Left kidney (tissue), 2 donors: ENCODE results near the gene PARP8. TPM values are rescaled to one million over a fixed set of nuclear protein-coding genes. Genes with fewer than 3 reads are reported as not detected.

Source experiments
- DNase-seq: peaks from one replicate; pipeline ENCODE4 v3.0.0-alpha.2; 2013
- polyA plus RNA-seq: library from polyadenylated mRNA; unstranded; fragments of 120-200 nt; gene quantifications from one replicate; pipeline ENCODE4 v1.2.1, GENCODE V29; 2013; ENCODE audit not compliant: insufficient read length

The PARP8 gene
- polyA plus RNA-seq, 1 donor: 17.5 TPM

- DNase-seq: no peak
Measured at GRCh38 chr5:50725800-50726474, 59.5 kb downstream of the PARP8 start.

DNA sequence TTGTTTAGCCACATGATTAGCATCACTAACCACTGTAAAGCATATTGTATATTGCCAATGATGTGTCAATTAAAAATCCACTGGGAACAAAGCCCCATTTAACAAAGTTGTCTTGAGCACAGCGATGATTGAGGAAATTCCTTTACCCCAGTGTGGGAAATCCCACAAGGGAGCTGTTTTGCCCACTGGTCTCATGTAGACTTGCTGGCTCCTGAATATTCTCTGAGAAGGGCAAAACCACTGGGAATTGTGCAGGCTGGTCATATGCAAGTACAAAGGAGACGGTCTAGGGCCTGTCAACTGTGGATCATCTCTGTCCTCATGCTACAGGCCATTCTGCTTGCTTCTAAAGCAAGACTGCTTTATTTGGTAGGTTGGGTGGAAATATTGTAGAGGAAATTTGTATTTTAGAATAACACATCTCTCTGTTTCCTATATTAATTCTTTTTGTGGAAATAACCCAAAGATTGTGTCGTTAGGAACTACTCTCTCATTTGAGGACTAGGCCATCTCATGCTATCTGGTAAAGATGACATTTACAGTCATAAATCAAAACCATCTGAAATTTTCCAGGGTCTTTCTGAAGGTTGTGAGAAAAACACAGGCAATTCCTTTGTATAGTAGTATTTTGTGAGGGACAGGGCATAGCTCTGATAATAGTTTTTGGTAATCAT lies 60.2 kb downstream of the PARP8 start:
- DNase-seq: no peak

- no peak for DNase-seq
Measured at GRCh38 chr5:50727149-50727496, 60.7 kb downstream of the PARP8 start.

- no peak for DNase-seq
Measured at GRCh38 chr5:50727845-50728244, 61.4 kb downstream of the PARP8 start.

DNA sequence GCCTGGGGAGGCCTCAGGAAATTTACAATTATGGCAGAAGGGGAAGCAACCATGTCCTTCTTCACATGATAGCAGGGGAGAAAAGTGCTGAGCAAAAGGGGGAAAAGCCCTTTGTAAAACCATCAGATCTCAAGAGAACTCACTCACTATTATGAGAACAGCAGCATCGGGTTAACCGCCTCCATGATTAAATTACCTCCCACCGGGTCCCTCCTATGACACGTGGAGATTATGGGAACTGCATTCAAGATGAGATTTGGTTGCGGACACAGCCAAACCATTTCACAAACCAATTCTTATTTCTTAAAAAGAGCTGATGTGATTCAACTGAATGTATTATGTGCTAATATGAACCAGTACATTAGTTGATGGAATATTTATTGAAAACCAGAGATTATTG lies 63.9 kb downstream of the PARP8 start:
- DNase-seq: no peak

GRCh38 chr5:50730841-50731240 lies 64.4 kb downstream of the PARP8 start:
- DNase-seq: no peak

DNA sequence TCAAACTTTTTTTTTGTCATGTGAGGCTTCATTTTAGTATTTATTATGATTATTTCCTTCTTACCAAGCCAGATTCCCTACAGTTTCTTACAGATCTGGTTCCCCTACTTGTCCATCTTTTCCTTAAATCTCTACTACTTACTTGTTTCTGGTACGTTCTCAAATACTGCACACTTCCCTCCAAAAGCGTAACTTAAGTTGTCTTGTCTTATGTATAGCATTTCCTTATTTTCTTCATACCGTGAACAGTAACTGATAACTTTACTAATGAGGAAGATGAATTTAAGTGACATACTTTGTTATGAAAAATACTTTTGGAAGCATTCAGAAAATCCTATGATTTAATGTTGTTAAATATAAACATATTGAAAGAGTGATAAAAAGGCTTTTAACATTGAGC lies 67.3 kb downstream of the PARP8 start:
- no peak for DNase-seq

DNA sequence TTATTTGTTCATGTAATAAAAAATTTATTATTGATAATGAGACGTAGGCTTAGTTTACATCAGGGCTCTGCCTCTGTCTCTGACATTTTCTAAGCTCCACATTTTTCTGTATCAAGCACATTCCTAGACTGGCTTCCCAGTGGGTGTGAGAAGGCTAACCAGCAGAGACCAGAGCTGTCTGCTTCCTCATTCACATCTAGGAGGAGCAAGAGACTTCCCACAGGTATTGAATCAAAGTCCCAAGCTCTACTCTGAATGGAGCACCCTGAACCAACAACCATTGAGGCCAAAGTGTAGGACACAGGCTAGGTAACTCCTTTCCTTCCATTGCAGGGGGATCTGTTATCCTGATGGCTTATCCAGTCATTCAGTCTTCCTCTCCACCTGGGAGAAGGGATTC lies 72.4 kb downstream of the PARP8 start:
- DNase-seq: no peak

GRCh38 chr5:50740832-50741231 lies 74.4 kb downstream of the PARP8 start:
- DNase-seq: no peak

DNA sequence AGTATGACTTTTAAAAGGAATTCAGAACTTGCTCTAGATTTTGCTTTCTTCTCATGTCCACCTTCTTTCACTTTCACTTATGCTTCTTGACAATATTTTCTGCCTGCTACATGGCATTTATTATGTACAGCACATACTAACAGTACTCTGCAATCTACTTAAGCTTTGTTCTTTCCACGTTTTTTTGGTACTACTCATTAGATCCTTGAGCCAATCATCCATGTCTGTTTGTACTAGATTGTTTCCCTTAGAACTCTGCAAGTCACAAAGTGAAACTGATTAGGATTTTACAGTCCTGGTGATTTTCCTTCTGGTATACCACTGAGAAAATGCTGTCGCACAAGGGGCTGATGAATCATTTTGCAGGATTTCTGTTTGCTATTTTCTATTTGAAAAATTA lies 78.3 kb downstream of the PARP8 start:
- DNase-seq: no peak

DNA sequence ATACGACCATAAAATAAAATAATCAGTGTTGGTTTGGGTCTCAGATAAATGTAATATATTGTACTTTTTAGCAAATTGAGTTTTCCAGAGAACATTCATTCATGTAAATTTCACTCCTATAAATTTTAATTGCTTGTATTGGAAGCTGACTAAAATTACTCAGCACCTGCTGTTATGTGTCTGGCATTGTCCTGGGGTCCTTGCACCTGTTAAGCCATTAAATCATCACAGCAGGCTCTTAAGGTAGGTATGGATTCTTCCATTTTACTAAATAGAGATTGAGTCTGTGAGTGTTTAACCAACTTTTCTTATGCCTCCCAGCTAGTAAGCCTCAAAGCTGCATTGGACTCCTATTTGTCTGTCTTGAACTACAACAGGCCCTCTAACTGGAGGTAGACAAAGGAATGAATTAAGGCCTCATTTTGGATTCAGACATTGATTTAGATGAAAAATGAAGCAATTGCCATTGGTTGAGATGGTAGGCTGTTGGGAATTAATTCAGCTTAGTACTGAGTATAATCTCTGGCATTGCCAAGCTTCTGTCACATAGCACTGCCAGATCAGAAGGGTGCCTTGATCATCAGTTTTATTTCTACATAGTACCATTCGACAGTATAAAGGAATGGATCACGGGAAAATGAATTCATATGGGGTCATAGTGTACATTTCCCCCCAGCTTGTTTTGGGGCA lies 78.9 kb downstream of the PARP8 start:
- no peak for DNase-seq

GRCh38 chr5:50749181-50749580 lies 82.7 kb downstream of the PARP8 start:
- DNase-seq: no peak

DNA sequence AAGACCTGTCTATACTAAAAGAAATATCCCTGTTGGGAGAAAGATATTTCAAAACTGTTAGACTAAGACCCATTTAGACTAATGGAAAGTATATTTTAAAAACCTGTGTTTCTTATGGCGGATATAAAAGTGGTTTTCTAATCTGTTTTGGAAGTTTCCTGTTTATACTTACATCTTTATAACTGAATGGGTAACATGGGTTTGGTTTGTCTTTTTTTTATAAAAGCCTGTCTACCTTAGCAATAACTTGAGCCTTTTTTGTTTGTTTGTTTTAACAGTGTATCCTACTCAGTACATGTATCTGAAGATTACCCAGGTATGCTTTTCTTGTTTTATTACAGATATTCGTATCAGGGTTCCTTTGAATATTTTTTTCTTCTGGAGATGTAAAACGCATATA lies 83.4 kb downstream of the PARP8 start:
- no peak for DNase-seq

GRCh38 chr5:50751064-50751657 lies 84.7 kb downstream of the PARP8 start:
- DNase-seq: peak; percentile 32

GRCh38 chr5:50752800-50753199 lies 86.4 kb downstream of the PARP8 start:
- no peak for DNase-seq

GRCh38 chr5:50759526-50760270 lies 93.3 kb downstream of the PARP8 start:
- DNase-seq: no peak

GRCh38 chr5:50763351-50763750 lies 96.9 kb downstream of the PARP8 start:
- no peak for DNase-seq

- no peak for DNase-seq
Measured at GRCh38 chr5:50763846-50764245, 97.4 kb downstream of the PARP8 start.

DNA sequence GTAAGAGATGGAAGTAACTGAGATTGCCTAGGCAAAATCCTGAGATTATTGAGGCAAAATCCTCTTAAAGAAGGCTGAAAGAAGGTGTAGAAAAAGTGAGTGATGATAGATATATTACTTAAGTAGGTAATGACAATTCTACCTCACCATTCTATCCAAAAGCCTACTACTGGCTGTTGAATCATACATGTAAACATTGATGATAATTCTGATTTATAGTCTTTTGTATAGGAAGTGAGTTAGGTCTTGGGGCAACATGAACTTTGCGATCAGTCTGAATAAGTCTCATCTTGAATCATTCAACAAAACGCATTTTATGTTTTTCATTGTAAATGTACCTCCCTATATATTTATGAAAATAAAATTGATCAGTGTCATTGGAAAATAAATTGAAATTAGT lies 99.6 kb downstream of the PARP8 start:
- no peak for DNase-seq

DNA sequence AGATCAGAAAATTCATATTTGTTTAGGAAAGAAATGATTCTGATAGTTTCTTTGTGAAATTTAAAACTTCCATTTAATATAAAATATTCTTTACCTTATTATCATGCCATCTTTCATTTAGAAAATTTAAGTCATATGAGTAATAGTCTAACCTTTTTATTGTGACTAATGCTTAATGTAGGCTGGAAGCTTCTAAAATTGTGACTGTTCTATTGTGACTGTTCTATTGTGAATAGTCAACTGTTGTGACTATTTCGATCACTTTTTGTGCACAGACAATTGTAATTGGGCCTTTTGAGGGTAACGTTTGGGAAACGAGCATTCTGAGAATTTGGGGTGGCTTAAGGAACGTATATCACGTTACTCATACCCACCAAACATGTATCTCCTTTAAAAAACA lies 100.0 kb downstream of the PARP8 start:
- DNase-seq: no peak

DNA sequence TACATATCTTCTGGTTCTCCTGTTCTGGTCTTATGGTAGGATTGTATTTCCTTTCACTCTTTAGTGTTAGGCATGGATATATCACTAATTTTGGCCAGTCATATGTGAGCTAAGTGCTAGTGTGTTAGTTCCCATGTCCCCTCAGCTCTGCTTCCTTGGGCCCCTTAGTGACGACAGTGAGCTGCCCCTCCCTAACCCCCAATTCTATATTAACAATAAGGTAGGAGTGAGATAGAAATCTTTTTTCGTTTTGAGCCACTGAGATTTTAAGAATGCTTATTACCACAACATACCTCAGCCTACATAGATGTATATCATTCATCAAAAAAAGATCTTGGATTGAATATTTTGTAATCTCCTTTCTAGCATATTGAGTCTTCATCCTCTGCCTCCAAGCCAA lies 100.5 kb downstream of the PARP8 start:
- DNase-seq: no peak

GRCh38 chr5:50767588-50767987 lies 101.2 kb downstream of the PARP8 start:
- no peak for DNase-seq

DNA sequence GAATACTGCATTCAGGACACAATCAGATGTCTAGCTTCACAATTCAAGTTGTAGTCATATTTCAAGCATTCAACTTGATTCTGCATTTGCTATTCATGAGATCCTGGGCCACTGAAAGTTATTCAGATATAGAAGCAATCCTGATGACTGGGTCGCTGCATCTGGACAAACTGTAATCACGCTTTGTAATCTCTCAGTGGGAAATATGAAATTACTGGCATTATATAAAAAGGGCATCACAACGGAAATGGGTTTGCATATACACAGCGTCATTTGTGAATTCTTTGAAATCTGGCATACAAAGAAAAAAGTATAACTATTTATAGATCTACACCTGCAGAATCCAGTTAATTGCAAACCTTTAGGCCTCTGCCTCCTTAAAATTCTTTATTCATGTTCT lies 102.2 kb downstream of the PARP8 start:
- DNase-seq: no peak
